HepG2 (cell line): ENCODE results near the gene GFER. TPM values are rescaled to one million over a fixed set of nuclear protein-coding genes. Genes with fewer than 3 reads are reported as not detected.

Source experiments
- GZF1 ChIP-seq: sonication (generic); formaldehyde crosslinking; IDR thresholded peaks from 2 replicates; pipeline ENCODE4 v1.5.1; 2020; ENCODE audit warnings: mild to moderate bottlenecking, missing genetic modification reagents
- KLF13 ChIP-seq: sonication (generic); formaldehyde crosslinking; IDR thresholded peaks from 2 replicates; pipeline ENCODE4 v1.4.0; 2020; ENCODE audit warnings: mild to moderate bottlenecking, missing genetic modification reagents
- LCORL ChIP-seq, 2 experiments: fragments of 450-650 bp in 1 of 2; sonication (generic) in 1 of 2; formaldehyde crosslinking in 1 of 2; IDR thresholded peaks; 2 replicates each; pipeline versions ENCODE4 v1.5.0 to v1.6.1; 2017 to 2020; ENCODE audit warnings: antibody characterized with exemption in 1 of 2, missing genetic modification reagents in 1 of 2
- MTF2 ChIP-seq: sonication (generic); formaldehyde crosslinking; IDR thresholded peaks from 2 replicates; pipeline ENCODE4 v1.5.0; 2020; ENCODE audit warnings: missing genetic modification reagents, borderline replicate concordance
- TGIF2 ChIP-seq: IDR thresholded peaks from 2 replicates; pipeline ENCODE4 v1.6.1; 2016; ENCODE audit warnings: control low read depth, missing compliant biosample characterization
- ZMYM2 ChIP-seq: sonication (generic); formaldehyde crosslinking; IDR thresholded peaks from 2 replicates; pipeline ENCODE4 v1.8.0; 2022; ENCODE audit warnings: mild to moderate bottlenecking, missing genetic modification reagents
- ZNF33B ChIP-seq: sonication (generic); formaldehyde crosslinking; IDR thresholded peaks from 2 replicates; pipeline ENCODE4 v1.5.1; 2020; ENCODE audit warnings: mild to moderate bottlenecking, missing genetic modification reagents
- ZNF737 ChIP-seq: sonication (generic); formaldehyde crosslinking; IDR thresholded peaks from 2 replicates; pipeline ENCODE4 v1.5.0; 2020; ENCODE audit warnings: missing genetic modification reagents, mild to moderate bottlenecking, borderline replicate concordance
- polyA plus RNA-seq, 8 experiments: library from polyadenylated mRNA; depleted of rRNA in 3 of 8; stranded (reverse) in 7 of 8; unstranded in 1 of 8; fragments of >200 nt; fragmentation: Illumina TruSeq in 4 of 8; extraction: Trizol in 4 of 8; gene quantifications; 2 replicates each; pipeline versions ENCODE4 v1.2.1 to v1.2.3, GENCODE V29; 2011 to 2016; ENCODE audit warnings: low read depth in 4 of 8, missing spikeins in 1 of 8, mixed read lengths in 1 of 8; ENCODE audit not compliant: insufficient read depth in 1 of 8
- total RNA-seq, 5 experiments: library from RNA; depleted of rRNA; stranded (reverse); fragments of >200 nt; fragmentation: Illumina TruSeq; extraction: Trizol; gene quantifications; 2 replicates each; pipeline ENCODE4 v1.2.3, GENCODE V29; 2016; ENCODE audit warnings: low read depth in 1 of 5
- TF ChIP-seq, protein P1 (sequence below): IDR thresholded peaks from 2 replicates; pipeline ENCODE4 v1.6.1; 2016
- TF ChIP-seq, protein P2 (sequence below): sonication (generic); formaldehyde crosslinking; conservative IDR thresholded peaks from 2 replicates; pipeline ENCODE4 v1.4.0; 2020; ENCODE audit warnings: mild to moderate bottlenecking, missing genetic modification reagents, moderate library complexity
- TF ChIP-seq, protein P3 (sequence below): sonication (generic); formaldehyde crosslinking; IDR thresholded peaks from 2 replicates; pipeline ENCODE4 v1.5.0; 2020; ENCODE audit warnings: missing genetic modification reagents
- TF ChIP-seq, protein P4 (sequence below): sonication (generic); formaldehyde crosslinking; IDR thresholded peaks from 2 replicates; pipeline ENCODE4 v1.5.0; 2020; ENCODE audit warnings: missing genetic modification reagents
- TF ChIP-seq, protein P5 (sequence below): sonication (generic); formaldehyde crosslinking; IDR thresholded peaks from 2 replicates; pipeline ENCODE4 v1.4.0; 2020; ENCODE audit warnings: missing genetic modification reagents
- TF ChIP-seq, protein P6 (sequence below): sonication (generic); formaldehyde crosslinking; IDR thresholded peaks from 2 replicates; pipeline ENCODE4 v1.5.1; 2020; ENCODE audit warnings: mild to moderate bottlenecking, missing genetic modification reagents, borderline replicate concordance

Gene GFER
- total and polyA plus RNA-seq, 2 of the 13 experiments (the other 11 are each of a cell fraction or from before 2014, with no cell fraction given) = 28.6 to 71.7 TPM

DNA sequence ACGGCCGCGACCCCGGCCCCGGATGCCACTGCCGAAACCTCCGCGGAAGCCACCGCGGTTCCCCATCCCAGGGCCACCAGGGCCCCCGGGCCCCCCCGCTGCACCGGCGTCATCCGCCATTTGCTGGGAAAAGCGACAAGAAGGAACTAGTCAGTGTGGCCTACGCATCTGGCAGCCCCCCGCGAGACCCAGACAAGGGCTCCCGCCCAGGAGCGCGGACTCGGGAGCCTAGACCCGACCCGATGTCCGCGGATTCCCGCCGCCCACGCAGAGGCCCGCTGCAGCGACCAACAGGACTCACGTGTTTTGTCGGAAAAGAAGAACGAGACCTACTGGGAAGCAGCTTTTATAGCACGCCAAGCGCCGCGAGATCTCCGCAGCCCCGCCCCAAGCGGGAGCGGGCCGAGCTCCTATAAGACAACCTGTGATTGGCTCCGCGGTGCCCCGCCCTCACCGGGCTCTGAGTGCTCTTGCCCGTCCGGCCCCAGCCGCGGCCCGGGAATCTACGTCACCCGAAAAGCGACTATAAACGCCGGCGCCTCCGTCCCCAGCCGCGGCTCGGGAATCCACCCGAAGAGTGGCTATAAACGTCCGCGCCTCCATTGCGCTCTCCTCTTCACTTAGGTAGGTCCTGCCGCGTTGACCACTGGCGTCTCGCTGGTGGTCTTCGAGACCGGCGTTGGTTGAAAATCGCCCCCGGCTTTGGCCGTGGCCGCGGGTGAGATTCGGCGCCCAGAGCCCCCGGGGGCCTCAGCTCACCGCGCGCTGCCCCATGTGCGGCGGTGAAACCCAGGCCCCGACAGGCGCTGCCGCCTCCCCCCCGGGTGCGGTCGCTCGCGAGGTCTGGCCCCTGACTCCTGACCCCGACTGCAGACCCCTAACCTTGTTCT is 19.2 kb upstream of the GFER start, which contains the start of gene RPS2 (continued):
- TF ChIP-seq ZNF33B (CRISPR knock-in tag) (0 out of 2 replicates have a peak, but pooled peaks have one; percentile 59), MTF2 (no peak), ZMYM2 (CRISPR knock-in tag) (no peak), ZNF737 (CRISPR knock-in tag) (no peak; the same call in 1 of the 2 replicates), GZF1 (peak; percentile 60; the same call in 1 of the 2 replicates), KLF13 (CRISPR knock-in tag) (no peak), TGIF2 (CRISPR knock-in tag) (peak; percentile 82), LCORL (IDR thresholded peaks at IDR 0.05) (no peak), LCORL (CRISPR knock-in tag; IDR thresholded peaks at IDR 0.05) (0 out of 2 replicates have a peak, but pooled peaks have one; percentile 26)
- TF ChIP-seq, protein P1, sequence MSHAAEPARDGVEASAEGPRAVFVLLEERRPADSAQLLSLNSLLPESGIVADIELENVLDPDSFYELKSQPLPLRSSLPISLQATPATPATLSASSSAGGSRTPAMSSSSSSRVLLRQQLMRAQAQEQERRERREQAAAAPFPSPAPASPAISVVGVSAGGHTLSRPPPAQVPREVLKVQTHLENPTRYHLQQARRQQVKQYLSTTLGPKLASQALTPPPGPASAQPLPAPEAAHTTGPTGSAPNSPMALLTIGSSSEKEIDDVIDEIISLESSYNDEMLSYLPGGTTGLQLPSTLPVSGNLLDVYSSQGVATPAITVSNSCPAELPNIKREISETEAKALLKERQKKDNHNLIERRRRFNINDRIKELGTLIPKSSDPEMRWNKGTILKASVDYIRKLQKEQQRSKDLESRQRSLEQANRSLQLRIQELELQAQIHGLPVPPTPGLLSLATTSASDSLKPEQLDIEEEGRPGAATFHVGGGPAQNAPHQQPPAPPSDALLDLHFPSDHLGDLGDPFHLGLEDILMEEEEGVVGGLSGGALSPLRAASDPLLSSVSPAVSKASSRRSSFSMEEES (CRISPR knock-in tag) = peak; percentile 65
- TF ChIP-seq, protein P2, sequence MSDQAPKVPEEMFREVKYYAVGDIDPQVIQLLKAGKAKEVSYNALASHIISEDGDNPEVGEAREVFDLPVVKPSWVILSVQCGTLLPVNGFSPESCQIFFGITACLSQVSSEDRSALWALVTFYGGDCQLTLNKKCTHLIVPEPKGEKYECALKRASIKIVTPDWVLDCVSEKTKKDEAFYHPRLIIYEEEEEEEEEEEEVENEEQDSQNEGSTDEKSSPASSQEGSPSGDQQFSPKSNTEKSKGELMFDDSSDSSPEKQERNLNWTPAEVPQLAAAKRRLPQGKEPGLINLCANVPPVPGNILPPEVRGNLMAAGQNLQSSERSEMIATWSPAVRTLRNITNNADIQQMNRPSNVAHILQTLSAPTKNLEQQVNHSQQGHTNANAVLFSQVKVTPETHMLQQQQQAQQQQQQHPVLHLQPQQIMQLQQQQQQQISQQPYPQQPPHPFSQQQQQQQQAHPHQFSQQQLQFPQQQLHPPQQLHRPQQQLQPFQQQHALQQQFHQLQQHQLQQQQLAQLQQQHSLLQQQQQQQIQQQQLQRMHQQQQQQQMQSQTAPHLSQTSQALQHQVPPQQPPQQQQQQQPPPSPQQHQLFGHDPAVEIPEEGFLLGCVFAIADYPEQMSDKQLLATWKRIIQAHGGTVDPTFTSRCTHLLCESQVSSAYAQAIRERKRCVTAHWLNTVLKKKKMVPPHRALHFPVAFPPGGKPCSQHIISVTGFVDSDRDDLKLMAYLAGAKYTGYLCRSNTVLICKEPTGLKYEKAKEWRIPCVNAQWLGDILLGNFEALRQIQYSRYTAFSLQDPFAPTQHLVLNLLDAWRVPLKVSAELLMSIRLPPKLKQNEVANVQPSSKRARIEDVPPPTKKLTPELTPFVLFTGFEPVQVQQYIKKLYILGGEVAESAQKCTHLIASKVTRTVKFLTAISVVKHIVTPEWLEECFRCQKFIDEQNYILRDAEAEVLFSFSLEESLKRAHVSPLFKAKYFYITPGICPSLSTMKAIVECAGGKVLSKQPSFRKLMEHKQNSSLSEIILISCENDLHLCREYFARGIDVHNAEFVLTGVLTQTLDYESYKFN (CRISPR knock-in tag) = peak; percentile 49
- TF ChIP-seq, protein P3, sequence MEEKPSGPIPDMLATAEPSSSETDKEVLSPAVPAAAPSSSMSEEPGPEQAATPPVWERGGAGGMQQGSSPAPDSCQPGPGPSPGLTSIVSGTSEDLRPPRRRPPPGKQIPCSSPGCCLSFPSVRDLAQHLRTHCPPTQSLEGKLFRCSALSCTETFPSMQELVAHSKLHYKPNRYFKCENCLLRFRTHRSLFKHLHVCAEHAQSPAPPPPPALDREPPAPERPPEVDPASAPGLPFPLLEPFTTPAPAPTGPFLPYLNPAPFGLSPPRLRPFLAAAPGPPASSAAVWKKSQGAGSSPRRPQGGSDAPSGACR = peak; percentile 81; the same call in 1 of the 2 replicates
- TF ChIP-seq, protein P4, sequence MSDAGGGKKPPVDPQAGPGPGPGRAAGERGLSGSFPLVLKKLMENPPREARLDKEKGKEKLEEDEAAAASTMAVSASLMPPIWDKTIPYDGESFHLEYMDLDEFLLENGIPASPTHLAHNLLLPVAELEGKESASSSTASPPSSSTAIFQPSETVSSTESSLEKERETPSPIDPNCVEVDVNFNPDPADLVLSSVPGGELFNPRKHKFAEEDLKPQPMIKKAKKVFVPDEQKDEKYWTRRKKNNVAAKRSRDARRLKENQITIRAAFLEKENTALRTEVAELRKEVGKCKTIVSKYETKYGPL (CRISPR knock-in tag) = 0 out of 2 replicates have a peak, but pooled peaks have one; percentile 54
- TF ChIP-seq, protein P5, sequence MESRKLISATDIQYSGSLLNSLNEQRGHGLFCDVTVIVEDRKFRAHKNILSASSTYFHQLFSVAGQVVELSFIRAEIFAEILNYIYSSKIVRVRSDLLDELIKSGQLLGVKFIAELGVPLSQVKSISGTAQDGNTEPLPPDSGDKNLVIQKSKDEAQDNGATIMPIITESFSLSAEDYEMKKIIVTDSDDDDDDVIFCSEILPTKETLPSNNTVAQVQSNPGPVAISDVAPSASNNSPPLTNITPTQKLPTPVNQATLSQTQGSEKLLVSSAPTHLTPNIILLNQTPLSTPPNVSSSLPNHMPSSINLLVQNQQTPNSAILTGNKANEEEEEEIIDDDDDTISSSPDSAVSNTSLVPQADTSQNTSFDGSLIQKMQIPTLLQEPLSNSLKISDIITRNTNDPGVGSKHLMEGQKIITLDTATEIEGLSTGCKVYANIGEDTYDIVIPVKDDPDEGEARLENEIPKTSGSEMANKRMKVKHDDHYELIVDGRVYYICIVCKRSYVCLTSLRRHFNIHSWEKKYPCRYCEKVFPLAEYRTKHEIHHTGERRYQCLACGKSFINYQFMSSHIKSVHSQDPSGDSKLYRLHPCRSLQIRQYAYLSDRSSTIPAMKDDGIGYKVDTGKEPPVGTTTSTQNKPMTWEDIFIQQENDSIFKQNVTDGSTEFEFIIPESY (CRISPR knock-in tag) = no peak
- TF ChIP-seq, protein P6, sequence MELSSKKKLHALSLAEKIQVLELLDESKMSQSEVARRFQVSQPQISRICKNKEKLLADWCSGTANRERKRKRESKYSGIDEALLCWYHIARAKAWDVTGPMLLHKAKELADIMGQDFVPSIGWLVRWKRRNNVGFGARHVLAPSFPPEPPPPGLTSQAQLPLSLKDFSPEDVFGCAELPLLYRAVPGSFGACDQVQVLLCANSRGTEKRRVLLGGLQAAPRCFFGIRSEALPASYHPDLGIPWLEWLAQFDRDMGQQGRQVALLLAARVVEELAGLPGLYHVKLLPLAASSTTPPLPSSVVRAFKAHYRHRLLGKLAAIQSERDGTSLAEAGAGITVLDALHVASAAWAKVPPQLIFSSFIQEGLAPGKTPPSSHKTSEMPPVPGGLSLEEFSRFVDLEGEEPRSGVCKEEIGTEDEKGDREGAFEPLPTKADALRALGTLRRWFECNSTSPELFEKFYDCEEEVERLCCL = peak; percentile 73; the same call in 1 of the 2 replicates
